K562 (cell line): ENCODE data around the gene TFAP2E. TPM values are rescaled to one million over a fixed set of nuclear protein-coding genes. Genes with fewer than 3 reads are reported as not detected.

Source experiments
- ETV1 ChIP-seq: fragments of 450-650 bp; conservative IDR thresholded peaks from 2 replicates; pipeline ENCODE4 v1.6.1; 2016; ENCODE audit warnings: missing genetic modification characterization, control low read depth, low read depth, missing compliant biosample characterization
- FOXJ3 ChIP-seq: sonication (generic); formaldehyde crosslinking; IDR thresholded peaks from 2 replicates; pipeline ENCODE4 v1.4.0; 2020; ENCODE audit warnings: mild to moderate bottlenecking, missing genetic modification reagents
- GABPA ChIP-seq: fragments of 200-800 bp; sonication (Bioruptor generic); conservative IDR thresholded peaks from 2 replicates; pipeline ENCODE4 v1.6.1; 2016; ENCODE audit warnings: low read depth, missing genetic modification characterization, missing compliant biosample characterization
- MECOM ChIP-seq: fragments of 250-450 bp; sonication (Bioruptor Pico); IDR thresholded peaks from 2 replicates; pipeline ENCODE4 v1.8.0; 2022; ENCODE audit warnings: inconsistent platforms
- MEF2A ChIP-seq: IDR thresholded peaks from 2 replicates; pipeline ENCODE4 v1.6.1; 2011; ENCODE audit warnings: low read depth, mild to moderate bottlenecking, low read length, moderate library complexity; ENCODE audit not compliant: control insufficient read depth
- PATZ1 ChIP-seq: fragments of 250-450 bp; sonication (Bioruptor Pico); IDR thresholded peaks from 2 replicates; pipeline ENCODE4 v1.5.0; 2020; ENCODE audit warnings: mild to moderate bottlenecking, borderline replicate concordance
- PYGO2 ChIP-seq: fragments of 450-650 bp; IDR thresholded peaks from 2 replicates; pipeline ENCODE4 v1.6.1; 2016; ENCODE audit warnings: mild to moderate bottlenecking, missing genetic modification characterization, moderate library complexity, missing compliant biosample characterization
- REST ChIP-seq, 2 experiments: fragments of 450-650 bp; formaldehyde crosslinking in 1 of 2; IDR thresholded peaks; 2 replicates each; pipeline versions ENCODE4 v1.4.0 to v1.6.1; 2014 to 2020; ENCODE audit warnings: mild to moderate bottlenecking in 2 of 2, borderline replicate concordance in 1 of 2, low read depth in 1 of 2
- SETDB1 ChIP-seq: IDR thresholded peaks from one replicate; pipeline ENCODE4 v1.6.1; 2012; ENCODE audit warnings: low read length, control low read depth, inconsistent platforms
- SP1 ChIP-seq: sonication (generic); formaldehyde crosslinking; IDR thresholded peaks from 2 replicates; pipeline ENCODE4 v1.8.1; 2022; ENCODE audit warnings: mild to moderate bottlenecking, missing genetic modification reagents
- TCFL5 ChIP-seq: fragments of 250-450 bp; sonication (Bioruptor Pico); conservative IDR thresholded peaks from 2 replicates; pipeline ENCODE4 v1.6.1; 2021; ENCODE audit warnings: mild to moderate bottlenecking, moderate library complexity, matching md5 sums
- ZFP1 ChIP-seq: fragments of 450-650 bp; formaldehyde crosslinking; IDR thresholded peaks from 2 replicates; pipeline ENCODE4 v1.4.0; 2020; ENCODE audit warnings: mild to moderate bottlenecking, mixed read lengths
- ZNF24 ChIP-seq: fragments of 450-650 bp; IDR thresholded peaks from 2 replicates; pipeline ENCODE4 v1.6.1; 2016
- ZNF449 ChIP-seq: fragments of 250-450 bp; sonication (Bioruptor Pico); IDR thresholded peaks from 2 replicates; pipeline ENCODE4 v1.8.0; 2022; ENCODE audit warnings: moderate library complexity, mild to moderate bottlenecking, inconsistent platforms
- polyA plus RNA-seq, 8 experiments: library from polyadenylated mRNA; depleted of rRNA in 4 of 8; stranded (reverse) in 5 of 8; unstranded in 3 of 8; fragments of >200 nt; fragmentation: Nextera tagmentation in 2 of 8; fragmentation: Illumina TruSeq in 1 of 8; extraction: Ambion mirVana in 2 of 8; extraction: Trizol in 1 of 8; gene quantifications; 2 replicates each; pipeline versions ENCODE4 v1.2.1 to v1.2.3, GENCODE V29; 2011 to 2014; ENCODE audit warnings: inconsistent platforms in 1 of 8, missing spikeins in 1 of 8
- total RNA-seq, 7 experiments: library from RNA; depleted of rRNA in 6 of 7; stranded (reverse); fragments of >200 nt in 6 of 7; fragmentation: Illumina TruSeq in 2 of 7; extraction: Trizol in 2 of 7; gene quantifications; 2 replicates each; pipeline versions ENCODE4 v1.2.1 to v1.2.3, GENCODE V29; 2011 to 2021; ENCODE audit warnings: low replicate concordance in 1 of 7

TFAP2E gene
- total and polyA plus RNA-seq, 9 of the 15 experiments (the other 6 are each of a cell fraction or from before 2014, with no cell fraction given), result 0.03 to 0.11 (median 0.07) TPM; not detected in 4

- TF ChIP-seq REST (IDR thresholded peaks at IDR 0.05; ENCODE audit: borderline replicate concordance), result peak; percentile 97
- TF ChIP-seq REST (CRISPR knock-in tag; IDR thresholded peaks at IDR 0.05; ENCODE audit: low read depth), result no peak; the same call in 1 of the 2 replicates
- TF ChIP-seq MECOM (CRISPR knock-in tag), result 0 out of 2 replicates have a peak, but pooled peaks have one; percentile 12
- no peak for TF ChIP-seq GABPA (tag)
- no peak for TF ChIP-seq PATZ1 (CRISPR knock-in tag)
- no peak for TF ChIP-seq ZNF449 (CRISPR knock-in tag)
- TF ChIP-seq SP1 (CRISPR knock-in tag), result no peak
- no peak for TF ChIP-seq ZFP1 (CRISPR knock-in tag)
- TF ChIP-seq ZNF24, result no peak
- no peak for TF ChIP-seq TCFL5 (CRISPR knock-in tag)
- TF ChIP-seq PYGO2 (tag), result no peak
- 0 out of 2 replicates have a peak, but pooled peaks have one; percentile 10 for TF ChIP-seq MEF2A
- peak; percentile 46; the same call in 1 of the 2 replicates for TF ChIP-seq ETV1
- peak; percentile 56 for TF ChIP-seq SETDB1
- TF ChIP-seq FOXJ3 (CRISPR knock-in tag), result no peak
Measured at GRCh38 chr1:35641233-35641866, 68.2 kb downstream of the TFAP2E start, which contains the start of gene PSMB2 (continued).
